ENCODE measurements around the gene TFEB.

TFEB gene

DNA sequence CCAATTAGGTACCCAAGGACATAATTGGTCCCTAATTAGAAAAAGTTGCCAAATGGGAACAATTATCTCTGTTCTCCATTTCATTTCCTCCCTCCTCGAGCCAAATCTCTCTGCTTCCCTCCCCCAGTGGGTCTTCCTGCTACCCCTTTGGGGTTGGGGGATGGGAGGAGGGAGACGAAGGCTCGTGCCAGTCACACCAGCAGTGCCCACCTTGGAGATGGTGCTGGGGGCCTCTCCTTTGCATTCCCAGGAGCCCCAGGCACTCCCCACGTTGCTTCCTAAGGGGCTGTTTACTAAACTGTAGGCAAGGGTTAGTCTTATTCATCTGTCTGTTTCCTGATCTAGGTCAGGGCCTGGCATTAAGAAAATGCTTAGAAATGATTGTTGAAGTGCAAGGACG is 64.0 kb downstream of the TFEB start:
- no peak for DNase-seq

DNA sequence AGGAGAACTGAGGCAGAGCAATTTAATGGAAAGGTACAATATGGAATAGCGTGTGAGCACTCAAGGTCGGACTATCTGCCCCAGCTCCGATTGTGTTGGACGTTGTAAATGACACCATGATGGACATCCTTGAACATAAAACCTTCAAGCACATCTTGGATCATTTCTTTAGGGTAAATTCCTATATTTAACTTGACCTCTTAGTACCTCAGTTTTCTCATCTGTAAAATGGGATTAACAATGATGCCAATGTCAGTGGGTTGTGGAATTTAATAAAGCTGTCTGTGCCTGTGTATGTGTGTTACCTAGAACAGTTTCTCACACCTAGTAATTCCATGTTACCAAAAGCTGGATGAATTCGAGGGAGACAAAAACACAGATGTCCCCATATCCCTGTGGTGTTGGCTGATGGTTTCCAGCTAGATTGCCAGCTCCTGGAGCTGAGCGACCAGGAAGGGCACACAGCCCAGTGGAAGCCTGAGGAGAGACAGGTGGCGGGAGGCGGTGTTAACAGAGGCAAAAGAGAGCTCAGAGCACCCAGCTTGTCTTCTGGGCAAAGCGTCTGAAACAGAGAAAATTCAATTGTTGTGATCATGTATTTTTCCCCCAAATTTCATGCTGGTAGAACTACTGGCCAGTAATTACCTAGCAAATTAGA is 64.6 kb downstream of the TFEB start:
- no peak for DNase-seq

GRCh38 chr6:41668968-41669367 is 66.4 kb downstream of the TFEB start:
- no peak for DNase-seq

- DNase-seq, result no peak
Observed at GRCh38 chr6:41667195-41667594, 68.2 kb downstream of the TFEB start.

DNA sequence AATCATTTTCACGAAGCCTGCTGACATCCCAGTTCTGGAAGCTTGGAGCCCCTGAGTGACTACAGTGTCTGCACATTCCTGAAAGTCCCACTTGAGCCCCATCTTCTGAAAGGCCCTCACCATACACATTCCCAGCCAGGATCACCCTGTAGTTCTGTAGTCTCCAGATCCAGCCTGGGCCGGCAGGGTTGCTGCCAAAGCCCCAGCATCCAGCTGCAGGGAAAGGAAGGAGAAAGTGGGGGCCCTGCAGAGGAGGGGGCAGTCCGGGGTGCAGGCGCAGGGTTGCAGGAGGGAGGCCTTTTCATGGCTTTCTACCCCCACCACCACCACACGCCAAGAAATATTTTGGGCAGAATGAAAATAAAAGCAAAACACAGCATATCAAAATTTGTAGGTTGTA is 71.1 kb downstream of the TFEB start:
- DNase-seq, result no peak

DNA sequence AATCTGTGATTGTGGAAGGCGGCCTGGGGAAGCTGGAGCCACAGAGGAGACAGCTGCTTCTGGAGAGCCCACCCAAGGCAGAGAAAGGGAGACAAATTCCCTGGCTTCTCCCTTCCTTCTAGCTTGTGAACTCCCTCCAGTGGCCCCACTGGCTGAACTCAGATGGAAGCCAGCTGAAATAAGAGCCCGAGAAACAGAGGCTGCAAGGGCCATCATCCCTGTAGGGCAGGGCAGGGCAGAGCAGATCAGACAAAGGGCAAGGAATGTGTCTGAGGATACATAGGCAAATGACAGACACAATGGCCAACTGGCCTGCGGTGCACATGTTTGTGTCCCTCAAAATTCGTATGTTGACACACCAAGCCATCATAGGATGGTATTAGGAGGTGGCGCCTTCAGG is 71.8 kb downstream of the TFEB start:
- DNase-seq, result no peak

- no peak for DNase-seq
Observed at GRCh38 chr6:41659935-41660334, 75.5 kb downstream of the TFEB start.

DNA sequence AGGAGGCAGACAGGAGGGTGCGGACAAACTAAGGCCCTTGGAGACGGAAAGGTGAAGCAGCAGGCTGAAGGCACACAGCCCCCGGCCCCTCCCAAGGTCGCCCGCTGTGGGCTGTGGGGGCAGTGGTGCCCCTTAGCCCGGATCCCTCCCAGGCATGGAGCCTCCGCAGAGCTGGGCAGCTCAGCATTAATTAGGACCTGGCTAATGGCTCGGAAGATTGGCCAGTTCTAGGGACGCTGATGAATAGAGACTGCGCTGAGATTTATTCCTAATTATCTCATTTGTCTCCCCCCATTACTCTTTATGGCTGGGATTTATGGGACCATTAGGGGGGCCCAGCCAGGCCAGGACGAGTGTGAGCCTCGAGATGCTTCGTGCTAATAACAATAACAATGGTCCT is 76.8 kb downstream of the TFEB start:
- no peak for DNase-seq

DNA sequence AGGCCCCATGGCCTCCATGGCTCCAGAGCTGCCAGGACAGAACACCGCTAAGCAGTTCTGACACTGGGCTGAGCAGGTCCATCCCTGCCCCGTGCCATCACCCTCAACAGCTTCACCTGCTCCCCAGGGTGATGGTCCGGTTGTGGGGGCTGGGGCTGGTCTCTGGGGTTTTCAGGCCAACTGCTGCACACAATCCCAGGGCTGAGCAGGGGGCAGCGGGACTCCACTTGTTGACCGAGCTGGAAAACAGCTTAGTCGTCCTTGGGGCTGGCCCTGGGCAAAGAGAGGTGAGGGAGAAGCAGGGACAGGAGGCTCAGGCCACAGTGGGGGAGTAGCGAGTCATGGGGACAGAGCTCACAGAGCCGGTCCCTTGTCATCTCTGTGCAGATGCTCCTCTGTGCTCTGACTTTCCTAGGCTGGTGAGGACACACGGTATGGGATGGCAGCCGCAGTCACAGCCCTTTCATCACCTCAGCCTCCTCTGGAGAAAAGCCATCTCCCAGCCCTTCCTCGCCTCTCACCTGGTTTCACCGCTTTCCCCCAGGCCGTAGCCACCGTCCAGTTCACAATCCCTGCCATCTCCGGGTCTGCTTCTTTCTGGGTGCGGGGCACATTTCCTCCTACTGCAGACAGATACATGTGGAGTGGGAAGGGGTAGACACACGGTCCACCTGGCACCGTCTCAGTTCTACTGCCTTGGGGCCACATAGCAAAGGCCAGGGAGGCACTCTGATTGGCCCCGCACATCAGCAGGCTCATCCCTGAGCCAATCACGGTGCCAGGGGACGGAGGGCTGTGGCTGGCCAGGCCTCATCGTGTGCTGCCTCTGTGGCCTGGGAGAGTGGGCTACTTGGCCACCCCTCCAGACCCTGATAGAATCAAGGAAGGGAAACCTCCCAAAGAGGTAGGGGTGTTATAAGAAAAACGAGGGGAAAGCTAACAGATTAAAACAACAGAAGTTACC is 78.0 kb downstream of the TFEB start:
- DNase-seq, result no peak

- DNase-seq, result no peak
Observed at GRCh38 chr6:41656002-41656691, 79.3 kb downstream of the TFEB start.

GRCh38 chr6:41655646-41656001 is 79.8 kb downstream of the TFEB start:
- no peak for DNase-seq

DNA sequence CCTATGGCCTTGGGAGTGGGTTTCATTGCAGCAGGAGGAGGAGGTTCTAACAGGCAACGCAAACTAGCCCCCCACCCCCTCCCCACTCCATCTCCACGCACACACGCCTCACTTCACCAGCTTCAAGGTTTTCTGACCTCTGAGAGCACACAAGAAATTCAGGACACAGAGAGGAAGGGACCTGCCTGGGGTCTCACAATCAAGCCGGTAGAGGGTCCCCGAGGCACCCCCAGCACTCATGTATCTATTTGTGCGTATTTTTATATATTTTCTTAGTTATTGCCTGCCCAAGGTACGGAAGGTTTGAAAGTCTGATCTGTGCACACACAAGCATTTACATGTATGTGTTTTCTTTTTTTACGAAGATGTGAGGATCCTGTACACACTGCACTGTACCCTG is 80.2 kb downstream of the TFEB start:
- DNase-seq, result no peak

- no peak for DNase-seq
Observed at GRCh38 chr6:41654698-41655151, 80.7 kb downstream of the TFEB start.

GRCh38 chr6:41654151-41654697 is 81.2 kb downstream of the TFEB start:
- DNase-seq, result no peak

- no peak for DNase-seq
Observed at GRCh38 chr6:41653691-41654090, 81.7 kb downstream of the TFEB start.

DNA sequence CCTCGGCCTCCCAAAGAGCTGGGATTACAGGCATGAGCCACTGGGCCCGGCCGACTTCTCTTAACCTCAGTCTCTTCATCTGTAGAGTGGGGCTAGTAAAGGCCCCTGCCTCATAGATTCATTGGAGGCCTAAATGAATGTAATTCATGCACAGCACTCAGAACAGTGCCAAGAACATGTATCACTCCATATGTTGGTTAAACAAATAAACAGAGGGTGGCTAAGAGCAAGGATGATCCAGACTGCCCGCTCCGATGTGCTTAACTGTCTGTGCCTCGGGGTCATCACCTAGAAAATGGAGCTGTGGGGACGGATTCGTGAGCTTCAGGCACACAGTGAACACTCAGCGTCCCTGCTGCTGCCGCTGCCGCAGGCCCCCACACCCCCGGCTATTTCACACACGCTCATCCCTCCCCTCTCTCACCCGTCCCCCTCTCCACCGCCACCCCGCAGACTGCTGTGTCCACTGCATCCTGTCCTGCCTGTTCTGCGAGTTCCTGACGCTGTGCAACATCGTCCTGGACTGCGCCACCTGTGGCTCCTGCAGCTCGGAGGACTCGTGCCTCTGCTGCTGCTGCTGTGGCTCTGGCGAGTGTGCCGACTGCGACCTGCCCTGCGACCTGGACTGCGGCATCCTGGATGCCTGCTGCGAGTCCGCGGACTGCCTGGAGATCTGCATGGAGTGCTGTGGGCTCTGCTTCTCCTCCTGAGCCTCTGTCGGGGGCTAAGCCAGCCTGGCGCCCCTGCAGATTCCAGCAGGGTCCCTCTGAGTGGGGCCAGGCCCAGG is 82.3 kb downstream of the TFEB start:
- no peak for DNase-seq

GRCh38 chr6:41651962-41652657 is 83.3 kb downstream of the TFEB start:
- DNase-seq, result no peak

DNA sequence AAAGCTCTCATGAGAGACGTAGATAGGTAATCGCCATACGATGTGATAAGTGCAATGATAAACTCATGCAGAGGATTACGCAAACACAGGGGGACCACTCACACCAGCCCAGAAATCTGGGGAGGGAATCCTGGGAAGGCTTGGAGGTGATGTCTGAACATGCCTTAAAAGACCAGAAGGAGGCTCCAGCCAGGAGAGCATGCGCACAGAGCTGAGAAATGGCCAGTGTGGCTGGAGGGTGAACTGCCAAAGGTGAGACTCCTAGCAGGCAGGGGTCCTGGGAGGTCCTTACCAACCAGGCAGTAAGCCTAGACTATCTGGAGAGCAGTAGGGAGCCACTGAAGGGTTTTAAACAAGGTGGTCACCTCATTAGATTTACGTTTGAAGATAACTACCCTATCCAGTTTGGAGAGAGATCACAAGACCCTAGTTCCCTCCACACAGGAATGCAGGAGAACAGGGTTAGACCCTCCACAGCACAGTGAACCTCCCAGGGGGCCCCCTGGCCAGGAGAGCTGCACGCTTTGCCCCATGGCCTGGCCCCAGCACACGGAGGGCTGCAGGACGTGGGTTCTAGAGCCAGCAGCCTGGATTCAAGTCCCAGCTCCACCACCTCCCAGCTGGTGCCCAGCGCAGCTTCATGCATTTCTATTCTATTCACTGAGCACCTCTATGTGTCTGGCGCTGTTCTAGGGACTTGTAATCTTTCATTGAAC is 84.0 kb downstream of the TFEB start:
- no peak for DNase-seq

DNA sequence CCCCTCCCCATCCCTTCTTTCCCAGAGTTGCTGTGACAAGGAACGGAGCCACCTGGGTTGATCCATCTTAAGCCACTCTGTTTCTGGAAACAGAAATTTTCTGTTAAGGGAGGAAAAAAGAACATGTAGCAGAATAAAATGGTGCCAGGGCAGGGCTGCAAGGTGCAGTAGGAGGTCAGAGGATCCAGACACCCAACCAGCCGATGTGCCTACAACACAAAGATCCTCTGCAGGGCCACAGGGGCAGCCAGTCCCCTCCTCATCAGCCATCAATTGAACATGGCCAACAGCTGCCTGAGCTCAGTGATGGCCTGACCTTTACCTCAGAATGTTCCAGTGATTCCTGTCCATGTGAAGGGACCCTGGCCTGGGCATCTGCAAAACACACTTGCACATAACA is 85.3 kb downstream of the TFEB start:
- DNase-seq, result no peak

DNA sequence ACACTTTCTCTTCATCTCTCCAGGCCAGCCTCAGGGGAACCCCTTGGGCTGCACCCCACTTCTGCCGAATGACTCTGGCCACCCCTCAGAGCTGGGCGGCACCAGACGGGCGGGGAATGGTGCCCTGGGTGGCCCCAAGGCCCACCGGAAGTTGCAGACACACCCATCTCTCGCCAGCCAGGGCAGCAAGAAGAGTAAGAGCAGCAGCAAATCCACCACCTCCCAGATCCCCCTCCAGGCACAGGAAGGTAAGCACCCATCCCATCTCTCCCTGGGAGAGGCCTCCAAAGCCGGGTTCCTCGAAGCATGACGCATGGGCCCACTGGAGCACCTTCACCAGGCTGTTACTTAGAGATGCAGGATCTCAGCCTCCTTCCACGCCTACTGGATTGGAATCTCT is 85.8 kb downstream of the TFEB start:
- no peak for DNase-seq

DNA sequence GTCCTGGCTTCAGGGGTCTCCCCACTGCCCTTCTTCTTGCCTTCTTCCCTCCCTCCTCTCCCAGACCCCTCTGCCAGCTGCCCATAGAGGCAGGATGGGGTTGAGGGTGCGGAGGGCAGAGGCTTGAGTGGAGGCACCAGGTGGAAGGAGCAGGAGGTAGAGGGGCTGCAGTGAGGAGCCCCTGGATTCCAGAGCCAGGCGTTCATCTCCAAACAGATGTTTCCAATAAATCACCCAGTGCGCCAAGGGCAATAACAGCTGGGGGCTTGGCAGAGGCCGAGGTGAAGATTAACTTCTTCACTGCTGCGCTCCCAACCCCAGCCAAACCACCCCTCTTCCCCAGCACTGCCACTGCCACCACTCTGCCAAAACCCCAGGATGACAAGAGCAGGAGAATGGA is 86.5 kb downstream of the TFEB start:
- no peak for DNase-seq
